HG02870 (cell line): ENCODE data around the gene IRF6.

Source experiments
- ATAC-seq: cut with Tn5 transposase; IDR thresholded peaks from one replicate; pipeline ENCODE4 v1.9.1; 2021; ENCODE audit warnings: mild to moderate bottlenecking, moderate library complexity; ENCODE audit not compliant: unreplicated experiment

IRF6 gene

GRCh38 chr1:209761011-209761635 lies 44.8 kb downstream of the IRF6 start:
- ATAC-seq, result no peak

- no peak for ATAC-seq
Observed at GRCh38 chr1:209759829-209760359, 46.0 kb downstream of the IRF6 start.

DNA sequence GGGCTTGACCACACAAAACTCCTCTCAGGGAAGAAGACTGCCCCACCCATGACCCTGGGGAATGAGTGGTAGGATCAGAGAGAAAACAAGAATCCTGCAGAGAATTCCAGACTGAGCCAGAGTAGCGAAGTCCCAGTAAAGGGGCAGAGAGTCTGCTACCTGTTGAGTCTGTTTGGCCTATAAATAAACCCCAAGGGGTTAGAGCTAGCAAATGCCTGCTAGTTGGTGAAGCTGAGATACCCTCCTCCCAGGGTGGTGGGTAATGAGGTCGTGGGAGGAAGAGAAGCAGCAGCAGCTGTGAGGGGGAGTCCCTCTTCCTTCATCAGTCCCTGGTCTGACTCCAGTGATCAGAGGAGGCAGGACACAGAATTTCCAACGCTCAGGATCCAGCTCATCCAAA lies 47.5 kb downstream of the IRF6 start:
- ATAC-seq, result no peak

DNA sequence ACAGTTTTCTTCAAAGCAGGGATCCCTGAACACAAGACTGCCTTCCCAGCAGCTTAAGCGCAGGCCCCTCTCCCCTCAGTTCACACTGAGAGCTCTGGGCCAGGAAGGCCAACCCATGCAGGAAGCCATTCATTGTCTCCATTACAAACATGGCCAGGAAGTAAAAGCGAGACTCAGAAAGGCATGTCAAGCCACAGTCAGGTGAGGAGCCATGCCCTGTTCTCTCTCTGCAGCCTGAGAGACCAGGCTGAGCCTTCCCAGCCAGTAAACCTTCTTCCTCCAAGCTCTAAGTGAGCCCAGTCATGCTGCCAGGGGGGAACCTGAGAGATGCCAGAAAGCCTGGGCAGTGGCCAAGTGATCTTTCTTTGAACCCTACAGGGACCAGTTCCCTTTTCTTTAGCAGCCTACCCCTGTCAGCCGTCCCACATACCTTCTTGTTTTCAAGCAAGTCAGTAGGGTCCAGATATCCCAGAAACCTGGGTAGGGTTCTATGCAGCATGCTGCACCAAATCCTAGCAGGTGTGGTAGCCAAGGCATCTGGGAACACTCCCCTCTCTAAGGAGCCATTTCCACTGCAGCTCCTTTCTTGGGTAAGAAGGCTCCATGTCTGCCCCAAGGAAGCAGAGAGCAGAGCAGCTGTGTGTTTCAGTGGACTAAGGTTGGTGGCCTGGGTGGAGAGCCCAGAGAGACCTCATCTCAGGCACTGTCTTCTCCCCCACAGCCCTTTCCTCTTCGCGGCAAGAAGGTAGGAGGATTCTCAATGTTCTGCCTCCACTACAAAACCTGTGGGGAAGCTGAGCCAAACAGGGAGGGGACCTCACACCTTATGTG lies 49.1 kb downstream of the IRF6 start:
- ATAC-seq, result no peak

- peak; percentile 65 for ATAC-seq
Observed at GRCh38 chr1:209755926-209756614, 49.9 kb downstream of the IRF6 start, which contains the start of gene TRAF3IP3. TSS of gene TRAF3IP3 (plus strand) at chr1:209756053. CDS start at chr1:209760040, 3,987 bp downstream.

DNA sequence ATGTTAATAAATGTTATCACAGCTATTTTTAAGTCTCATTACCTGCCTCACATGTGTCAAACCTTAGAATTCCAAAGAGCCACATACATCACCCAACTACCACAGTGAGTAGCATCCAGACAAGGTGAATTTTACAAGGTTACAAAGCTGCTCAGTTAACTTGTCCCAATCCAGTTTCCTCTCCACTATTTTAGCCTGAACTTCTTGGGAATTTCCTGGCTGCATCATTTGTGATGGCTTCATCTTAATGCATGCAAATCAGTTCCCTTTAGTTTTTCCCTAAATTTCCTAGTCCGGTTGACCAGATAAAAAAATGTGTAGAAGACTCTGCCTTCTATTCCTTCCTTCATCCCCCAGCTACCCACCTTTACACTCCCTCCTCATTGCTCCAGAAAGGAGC lies 50.7 kb downstream of the IRF6 start:
- ATAC-seq, result no peak

DNA sequence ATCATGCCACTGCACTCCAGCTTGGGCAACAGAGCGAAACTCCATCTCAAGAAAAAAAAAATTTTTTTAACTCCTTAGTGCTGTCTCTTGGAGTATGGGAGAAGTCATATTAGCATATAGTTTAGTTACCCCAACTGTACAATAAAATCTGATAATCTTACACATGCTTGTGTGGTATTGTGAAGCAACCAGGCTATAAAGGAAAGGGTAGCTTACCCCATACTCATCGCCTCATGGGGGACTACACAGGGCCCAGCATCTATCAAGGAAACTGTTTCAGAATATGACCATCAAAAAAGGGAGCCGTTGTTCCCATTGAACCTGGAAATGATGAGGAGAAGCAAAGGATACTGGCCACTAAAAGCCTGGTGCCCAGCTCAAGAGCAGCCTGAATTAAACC lies 53.1 kb downstream of the IRF6 start:
- ATAC-seq, result no peak

GRCh38 chr1:209751627-209752231 lies 54.2 kb downstream of the IRF6 start:
- peak; percentile 65 for ATAC-seq

- no peak for ATAC-seq
Observed at GRCh38 chr1:209749670-209750323, 56.1 kb downstream of the IRF6 start.

GRCh38 chr1:209749205-209749604 lies 56.7 kb downstream of the IRF6 start:
- no peak for ATAC-seq

GRCh38 chr1:209748620-209749019 lies 57.3 kb downstream of the IRF6 start:
- ATAC-seq, result no peak

GRCh38 chr1:209747580-209748262 lies 58.2 kb downstream of the IRF6 start:
- peak; percentile 38 for ATAC-seq

GRCh38 chr1:209746451-209747165 lies 59.3 kb downstream of the IRF6 start:
- no peak for ATAC-seq

- no peak for ATAC-seq
Observed at GRCh38 chr1:209743145-209743482, 62.8 kb downstream of the IRF6 start.

- ATAC-seq, result no peak
Observed at GRCh38 chr1:209742409-209743144, 63.4 kb downstream of the IRF6 start.

GRCh38 chr1:209741889-209742288 lies 64.1 kb downstream of the IRF6 start:
- ATAC-seq, result no peak

GRCh38 chr1:209741193-209741592 lies 64.7 kb downstream of the IRF6 start:
- no peak for ATAC-seq

DNA sequence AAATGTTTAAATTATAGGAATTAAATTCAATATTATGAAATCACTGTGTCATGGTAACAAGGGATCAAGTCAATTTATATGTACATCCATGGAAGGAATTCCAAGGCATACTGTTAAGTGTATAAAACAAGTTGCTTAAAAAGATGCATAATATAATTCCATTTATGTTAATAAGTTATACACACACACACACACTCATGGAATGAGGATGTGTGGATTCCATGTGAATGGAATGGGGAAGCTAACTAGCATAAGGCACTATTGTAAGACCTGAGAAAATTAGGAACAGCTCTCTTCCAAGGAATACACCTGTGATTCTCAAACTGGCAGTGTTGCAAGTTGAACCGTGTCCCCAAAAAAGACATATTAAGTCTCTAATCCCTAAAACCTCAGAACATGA lies 67.7 kb downstream of the IRF6 start:
- no peak for ATAC-seq

DNA sequence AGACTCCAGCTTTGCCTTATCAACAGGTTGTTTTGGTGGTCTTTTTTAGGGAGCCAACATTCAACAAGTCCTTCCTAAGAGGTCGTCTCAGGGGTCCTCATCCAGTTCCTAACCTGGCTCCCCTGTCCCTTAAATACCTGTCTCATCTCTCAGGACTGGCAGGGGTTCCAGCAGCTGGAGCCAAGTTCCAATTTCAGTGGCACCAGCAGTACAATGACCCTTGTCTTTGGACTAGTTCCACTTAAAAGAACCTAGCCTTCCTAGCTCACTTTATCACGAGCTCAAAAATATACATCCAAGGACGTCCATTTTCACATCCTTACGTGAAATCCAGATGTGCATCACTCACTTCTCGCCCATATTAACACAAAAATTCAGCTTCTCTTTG lies 68.8 kb downstream of the IRF6 start:
- ATAC-seq, result no peak
